HG02798 (cell line): ENCODE measurements around the gene FHAD1.
"Not testable (repeated sequence)": the region's sequence is repeated elsewhere in the genome, so short reads cannot be mapped to it uniquely, and the experiment has no call there.

ENCODE experiments used
- ATAC-seq: cut with Tn5 transposase; IDR thresholded peaks from one replicate; pipeline ENCODE4 v1.9.1; 2021; ENCODE audit warnings: mild to moderate bottlenecking; ENCODE audit not compliant: unreplicated experiment, poor library complexity

Gene FHAD1

GRCh38 chr1:15384301-15384901, 137.4 kb downstream of the FHAD1 start:
- peak; percentile 70 for ATAC-seq

GRCh38 chr1:15385420-15385819, 138.4 kb downstream of the FHAD1 start:
- no peak for ATAC-seq

GRCh38 chr1:15386164-15386749, 139.2 kb downstream of the FHAD1 start:
- no peak for ATAC-seq

GRCh38 chr1:15388201-15388880, 141.3 kb downstream of the FHAD1 start:
- ATAC-seq: no peak

- ATAC-seq: not testable (repeated sequence)
Observed at GRCh38 chr1:15389828-15390227, 142.8 kb downstream of the FHAD1 start.

GRCh38 chr1:15390667-15391066, 143.6 kb downstream of the FHAD1 start:
- ATAC-seq: no peak

- ATAC-seq: no peak
Observed at GRCh38 chr1:15391366-15391765, 144.3 kb downstream of the FHAD1 start.

GRCh38 chr1:15393475-15394257, 146.6 kb downstream of the FHAD1 start:
- no peak for ATAC-seq

GRCh38 chr1:15394258-15394690, 147.3 kb downstream of the FHAD1 start:
- no peak for ATAC-seq

- no peak for ATAC-seq
Observed at GRCh38 chr1:15397236-15397635, 150.2 kb downstream of the FHAD1 start.

- ATAC-seq: no peak
Observed at GRCh38 chr1:15399710-15400109, 152.7 kb downstream of the FHAD1 start.

GRCh38 chr1:15400627-15401026, 153.6 kb downstream of the FHAD1 start:
- ATAC-seq: no peak

GRCh38 chr1:15401391-15402055, 154.5 kb downstream of the FHAD1 start:
- no peak for ATAC-seq

- no peak for ATAC-seq
Observed at GRCh38 chr1:15402809-15403450, 155.9 kb downstream of the FHAD1 start.

GRCh38 chr1:15403962-15404580, 157.0 kb downstream of the FHAD1 start:
- ATAC-seq: no peak

GRCh38 chr1:15405106-15405850, 158.3 kb downstream of the FHAD1 start:
- ATAC-seq: no peak

- ATAC-seq: no peak
Observed at GRCh38 chr1:15406614-15407559, 159.9 kb downstream of the FHAD1 start.

- ATAC-seq: no peak
Observed at GRCh38 chr1:15407580-15407979, 160.6 kb downstream of the FHAD1 start.
